Measurements from ENCODE around the gene TAMM41. TPM values are rescaled to one million over a fixed set of nuclear protein-coding genes. Genes with fewer than 3 reads are reported as not detected.

The TAMM41 gene
- total and polyA plus RNA-seq, 10 of the 15 experiments (the other 5 are each of a cell fraction or from before 2014, with no cell fraction given) = 10.4 to 36.6 (median 18.3) TPM

- TF ChIP-seq MLLT1 (IDR thresholded peaks at IDR 0.05) (no peak), PAX5 (IDR thresholded peaks at IDR 0.05; ENCODE audit: borderline replicate concordance, low read depth, low read length) (no peak), CHD1 (IDR thresholded peaks at IDR 0.05; ENCODE audit: low read depth, low read length) (no peak), NRF1 (conservative IDR thresholded peaks at IDR 0.05; ENCODE audit: low read depth, low read length) (no peak), NBN (IDR thresholded peaks at IDR 0.05) (no peak), TBL1XR1 (IDR thresholded peaks at IDR 0.05; ENCODE audit: low read depth, low read length) (no peak), SMC3 (IDR thresholded peaks at IDR 0.05; ENCODE audit: borderline replicate concordance, low read length) (peak; percentile 59), CEBPB (IDR thresholded peaks at IDR 0.05; ENCODE audit: borderline replicate concordance in 1 of 2, low read depth in 2 of 2, low read length in 2 of 2) (no peak), IRF5 (IDR thresholded peaks at IDR 0.05; ENCODE audit: borderline replicate concordance) (no peak), MTA3 (IDR thresholded peaks at IDR 0.05; ENCODE audit: borderline replicate concordance, low read length) (no peak), CTCF (IDR thresholded peaks at IDR 0.05 in 2 of 3, conservative IDR thresholded peaks at IDR 0.05 in 1 of 3; ENCODE audit: control insufficient read depth in 2 of 3, extremely low read depth in 1 of 3, insufficient read depth in 1 of 3, low read depth in 3 of 3, low read length in 3 of 3) (peak; percentile 59 to 73 (median 69))
These were observed 42.5 kb downstream of the TAMM41 start (continued) for GRCh38 chr3:11803977-11804892.

Data from GM12878 (cell line).